ENCODE data around the gene ALDH1B1.

The ALDH1B1 gene

GRCh38 chr9:38392235-38393127, at the start of gene ALDH1B1:
Gene ALDH1B1 (plus strand): TSS chr9:38392702. CDS start chr9:38395749, 3,047 bp downstream.
- peak; percentile 71 for DNase-seq

DNA sequence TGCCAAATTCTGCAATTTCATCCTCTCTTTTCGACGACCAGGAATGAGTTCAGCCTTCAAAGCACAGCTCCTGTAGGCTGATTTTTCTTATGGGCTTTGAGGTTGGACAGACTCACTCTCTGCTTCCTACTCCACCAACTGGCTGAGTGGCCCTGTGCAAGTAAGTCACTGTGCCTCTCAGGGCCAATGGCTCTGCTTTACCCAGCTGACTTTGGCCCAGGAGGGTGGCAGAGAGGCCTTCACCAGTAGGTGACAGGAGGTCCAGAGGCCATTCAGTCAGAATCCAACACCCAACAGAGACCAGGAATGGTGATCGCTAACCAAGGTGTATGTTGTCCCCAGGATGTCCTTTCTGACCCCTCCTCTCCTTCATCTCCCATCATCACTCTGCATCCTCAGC, 49.5 kb upstream of the ALDH1B1 start:
- no peak for DNase-seq

- DNase-seq, result no peak
These were observed 49.0 kb upstream of the ALDH1B1 start for GRCh38 chr9:38343552-38343951.

- no peak for DNase-seq
These were observed 47.8 kb upstream of the ALDH1B1 start for GRCh38 chr9:38344566-38345324.

DNA sequence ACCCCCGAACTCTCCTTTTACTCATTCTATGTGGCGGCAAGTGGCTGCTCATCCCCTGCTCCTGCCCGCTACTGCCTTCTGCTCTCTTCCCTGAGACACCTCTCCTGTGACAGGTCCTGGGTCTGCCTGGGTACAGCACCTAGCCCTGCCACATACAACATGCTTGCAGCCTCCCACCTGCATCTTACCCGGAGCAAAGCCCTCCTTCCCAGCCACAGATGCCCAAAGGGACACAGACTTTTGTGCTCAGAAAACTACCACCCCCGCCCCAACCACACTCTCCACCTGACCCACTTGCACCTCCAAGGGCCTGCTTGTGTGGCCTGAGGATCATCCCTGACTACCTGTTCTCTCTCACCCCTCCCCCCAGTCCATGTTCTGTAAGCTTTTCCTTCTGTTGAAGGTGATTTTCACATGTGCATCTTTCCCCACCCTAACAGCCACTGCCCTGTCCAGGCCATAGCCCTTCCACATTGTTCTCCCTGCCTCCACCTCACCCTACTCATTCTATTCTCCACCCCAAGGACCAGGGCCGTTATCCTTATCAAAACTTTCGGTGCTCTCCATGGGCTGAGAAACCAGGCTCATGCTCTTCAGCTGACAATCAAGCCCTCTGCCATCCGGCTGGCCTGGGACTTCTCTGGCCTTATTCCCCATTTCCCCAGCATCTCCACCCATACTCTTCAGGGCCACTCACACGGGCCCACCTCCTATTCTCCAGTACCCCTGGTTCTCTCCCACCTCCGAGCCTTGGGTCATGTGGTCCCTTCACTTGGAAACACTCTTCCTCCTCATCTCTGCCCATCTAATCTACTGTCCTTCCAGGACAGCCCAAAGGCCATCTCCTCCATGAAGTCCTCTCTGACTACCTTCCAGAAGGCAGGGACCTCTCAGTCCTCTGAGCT, 46.4 kb upstream of the ALDH1B1 start:
- no peak for DNase-seq

GRCh38 chr9:38346811-38347210, 45.7 kb upstream of the ALDH1B1 start:
- DNase-seq, result no peak

GRCh38 chr9:38347271-38347671, 45.2 kb upstream of the ALDH1B1 start:
- DNase-seq, result no peak

DNA sequence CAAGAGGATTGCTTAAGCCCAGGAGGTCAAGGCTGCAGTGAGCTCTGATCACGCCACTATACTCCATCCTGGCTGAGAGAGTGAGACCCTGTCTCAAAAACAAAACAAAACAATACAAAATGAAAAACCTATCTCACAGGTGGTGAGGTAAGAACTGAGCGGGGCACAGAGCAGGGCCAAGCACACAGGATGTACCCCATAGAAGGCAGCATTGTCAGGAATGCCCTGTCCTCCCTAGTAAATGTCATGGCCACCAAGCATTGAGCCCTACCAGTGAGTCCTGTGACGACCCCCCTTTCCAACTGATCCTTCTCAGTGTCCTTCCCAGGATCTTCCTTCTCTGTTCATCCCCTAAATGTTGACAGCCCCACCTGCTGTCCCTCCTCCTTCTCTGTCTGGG, 44.6 kb upstream of the ALDH1B1 start:
- DNase-seq, result no peak

- no peak for DNase-seq
These were observed 42.0 kb upstream of the ALDH1B1 start for GRCh38 chr9:38350529-38350928.

DNA sequence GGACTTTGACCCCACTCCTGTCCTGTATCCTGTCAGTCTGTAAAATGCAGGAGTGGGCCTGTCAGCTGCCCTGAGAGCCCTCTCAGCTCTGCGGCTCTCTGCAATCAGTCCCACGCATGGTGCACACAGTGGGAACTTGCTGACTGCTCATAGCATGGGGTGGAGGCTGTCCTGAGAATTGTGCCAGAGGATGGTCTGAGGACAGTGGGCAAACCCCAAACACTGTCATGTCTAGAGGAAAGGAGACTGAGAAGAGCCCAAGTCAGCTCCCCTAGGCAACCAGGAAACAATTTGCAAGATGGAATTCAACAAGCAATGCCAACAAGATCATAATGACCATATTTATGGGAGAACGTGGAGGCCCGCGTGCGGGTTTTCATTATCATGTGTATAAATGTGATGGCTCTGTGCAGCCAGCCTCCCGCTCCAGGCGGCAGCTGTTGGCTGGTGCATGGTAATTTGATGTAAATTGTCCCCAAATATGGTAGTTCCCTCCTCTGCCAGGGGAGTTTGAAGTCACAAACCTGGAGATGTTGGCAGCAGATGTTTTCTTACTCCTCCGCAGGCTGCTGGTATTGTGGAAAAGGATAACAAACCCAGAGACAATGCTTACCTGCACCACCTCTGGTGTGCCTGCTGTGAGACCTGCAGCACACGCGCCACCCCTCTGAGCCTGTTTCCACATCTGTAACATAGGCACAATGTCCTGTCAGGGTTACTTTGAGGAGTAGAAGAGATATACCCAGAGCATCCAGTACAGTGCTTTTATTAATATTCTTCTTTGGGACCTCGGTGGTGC, 39.8 kb upstream of the ALDH1B1 start:
- no peak for DNase-seq

- no peak for DNase-seq
These were observed 37.4 kb upstream of the ALDH1B1 start for GRCh38 chr9:38355115-38355514.

GRCh38 chr9:38355517-38356120, 36.9 kb upstream of the ALDH1B1 start:
- no peak for DNase-seq

DNA sequence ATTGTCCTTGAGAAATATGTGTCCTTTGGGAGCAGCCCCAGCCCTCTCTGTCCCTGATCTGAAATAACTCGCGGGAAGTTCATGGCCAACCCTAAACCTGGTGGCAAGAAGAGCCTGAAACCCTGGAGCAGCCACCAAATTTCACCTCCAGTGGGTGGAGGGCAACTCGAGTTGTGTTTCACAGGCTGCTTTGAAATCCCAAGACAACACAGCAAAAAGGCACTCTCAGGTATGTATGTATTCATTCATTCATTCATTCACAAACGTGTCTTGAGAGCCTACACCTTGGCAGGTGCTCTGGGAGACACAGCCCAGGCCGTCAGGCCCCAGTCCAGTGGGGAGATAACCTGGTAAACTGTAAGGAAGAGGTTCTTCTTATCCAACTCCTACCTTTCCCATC, 35.7 kb upstream of the ALDH1B1 start:
- DNase-seq, result no peak

GRCh38 chr9:38357350-38358114, 35.0 kb upstream of the ALDH1B1 start:
- no peak for DNase-seq

DNA sequence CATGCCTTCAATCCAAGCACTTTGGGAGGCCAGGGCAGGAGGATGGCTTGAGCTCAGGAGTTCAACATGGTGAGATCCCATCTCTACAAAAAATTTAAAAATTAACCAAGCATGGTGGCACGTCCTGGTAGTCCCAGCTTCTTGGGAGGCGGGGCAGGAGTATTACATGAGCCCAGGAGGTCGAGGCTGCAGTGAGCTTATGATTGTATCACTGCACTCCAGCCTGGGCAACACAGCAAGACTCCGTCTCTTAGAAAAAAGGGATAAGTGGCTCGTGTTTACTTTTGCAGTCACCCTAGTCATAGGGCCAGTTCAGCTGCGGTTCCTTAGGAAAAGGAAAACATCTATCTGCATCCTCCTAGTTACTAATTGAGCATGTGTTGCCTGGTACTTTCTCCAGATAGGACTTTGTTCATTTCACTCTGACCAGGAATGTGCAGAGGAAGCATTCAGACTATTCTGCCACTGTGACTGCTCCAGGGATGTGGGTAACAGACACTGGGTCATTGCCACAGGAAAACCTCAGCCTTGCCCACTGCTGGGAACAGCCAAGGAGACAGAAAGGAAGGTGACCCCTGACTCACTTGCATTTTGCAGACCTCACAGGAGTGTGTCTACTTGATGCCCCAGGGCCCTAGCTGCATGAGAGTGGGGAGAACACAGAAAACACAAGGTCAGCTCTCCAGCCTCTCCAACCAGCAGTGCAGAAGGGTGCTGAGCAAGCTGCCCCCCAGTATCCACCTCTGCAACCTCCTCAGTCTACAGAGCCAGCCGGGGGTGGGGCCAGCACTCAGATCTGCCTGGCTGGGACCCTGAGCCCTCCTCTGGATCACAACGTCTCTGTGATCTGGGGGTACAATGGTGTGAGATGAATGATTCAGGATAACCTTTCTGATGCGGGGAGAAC, 33.9 kb upstream of the ALDH1B1 start:
- no peak for DNase-seq

DNA sequence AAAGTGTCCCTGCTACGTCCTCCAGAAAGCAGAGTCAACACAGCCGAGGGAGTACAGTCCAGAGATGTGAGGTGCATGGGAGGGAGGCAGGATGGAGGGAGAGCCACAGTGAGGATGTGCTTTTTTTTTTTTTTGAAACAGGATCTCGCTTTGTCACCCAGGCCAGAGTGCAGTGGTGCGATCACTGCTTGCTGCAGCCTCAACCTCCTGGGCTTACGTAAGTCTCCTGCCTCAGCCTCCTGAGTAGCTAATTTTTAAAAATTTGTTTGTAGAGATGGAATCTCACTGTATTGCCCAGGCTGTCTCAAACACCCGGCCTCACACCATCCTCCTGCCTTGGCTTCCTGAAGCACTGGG, 33.2 kb upstream of the ALDH1B1 start:
- DNase-seq, result no peak

DNA sequence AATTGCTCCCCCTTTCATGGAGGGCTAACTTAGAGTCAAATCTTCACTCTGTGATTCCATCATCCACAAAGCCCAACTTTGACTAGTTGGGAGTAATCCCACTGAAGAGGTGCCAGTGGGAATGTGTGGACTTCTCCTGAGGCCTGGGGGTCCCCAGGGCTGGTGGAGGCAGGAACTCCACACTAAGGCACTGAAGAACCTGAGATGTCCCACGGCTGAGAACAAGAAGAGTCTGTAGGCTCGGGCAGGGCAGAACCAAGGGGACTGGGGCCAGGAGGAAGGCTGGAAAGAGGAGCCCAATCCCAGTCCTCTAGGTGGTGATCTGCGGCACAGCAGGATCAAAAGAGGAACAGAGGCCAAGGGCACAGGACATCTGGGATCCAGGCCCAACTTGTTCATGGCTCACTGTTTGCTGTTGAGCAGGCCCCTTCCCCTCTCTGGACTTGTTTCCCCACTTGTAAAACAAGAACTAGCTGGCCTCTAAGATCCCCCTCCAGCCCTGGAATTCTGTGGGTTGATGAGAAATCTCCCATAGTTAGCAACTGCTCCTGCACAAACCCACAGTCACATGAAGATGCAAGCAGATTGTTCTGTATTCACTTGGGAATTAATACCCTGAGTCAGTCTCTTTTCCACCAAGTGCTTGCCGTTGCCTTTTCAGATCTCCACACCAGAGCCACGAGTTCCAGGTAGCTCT, 32.7 kb upstream of the ALDH1B1 start:
- no peak for DNase-seq

DNA sequence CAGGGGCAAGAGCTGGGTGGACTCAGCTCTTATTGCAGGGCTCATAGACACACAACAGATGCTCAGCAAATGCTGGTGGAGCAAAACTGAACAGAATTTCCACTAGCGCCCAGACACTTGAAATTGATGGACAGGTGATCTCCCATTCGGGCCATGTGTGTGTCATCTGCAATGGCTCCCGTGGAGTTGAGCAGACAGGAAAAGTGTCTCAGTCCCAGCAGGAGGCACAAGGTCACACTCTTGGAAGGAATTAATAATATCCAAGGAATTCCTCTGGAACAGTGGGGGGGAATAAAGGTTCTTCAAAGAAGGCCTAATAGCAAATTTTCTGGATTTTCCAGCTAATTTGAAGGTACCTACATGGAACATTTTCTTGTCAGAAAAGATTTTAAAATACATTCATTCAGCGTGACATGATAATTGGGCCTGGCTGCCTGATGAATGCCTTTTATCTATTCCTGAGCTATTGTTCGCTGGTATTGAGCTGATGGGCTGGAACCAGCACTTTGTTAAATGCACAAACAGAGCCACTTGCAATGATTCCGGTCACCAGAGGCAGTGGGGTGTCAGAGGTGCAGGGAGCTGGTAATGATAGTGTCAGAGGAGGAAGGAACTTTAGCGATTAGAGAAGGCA, 31.5 kb upstream of the ALDH1B1 start:
- DNase-seq, result no peak

GRCh38 chr9:38361473-38361850, 31.0 kb upstream of the ALDH1B1 start:
- DNase-seq, result no peak
